K562 (cell line): Measurements from ENCODE around the gene COX6A1. TPM values are rescaled to one million over a fixed set of nuclear protein-coding genes. Genes with fewer than 3 reads are reported as not detected.

Experiments used
- ARID1B ChIP-seq: fragments of 450-650 bp; IDR thresholded peaks from 2 replicates; pipeline ENCODE4 v1.6.1; 2016; ENCODE audit warnings: antibody characterized with exemption, mild to moderate bottlenecking, inconsistent platforms
- ELF4 ChIP-seq: fragments of 450-650 bp; formaldehyde crosslinking; IDR thresholded peaks from 2 replicates; pipeline ENCODE4 v1.4.0; 2022; ENCODE audit warnings: missing genetic modification characterization
- GTF2E2 ChIP-seq: fragments of 200-800 bp; sonication (Bioruptor generic); IDR thresholded peaks from 2 replicates; pipeline ENCODE4 v1.6.1; 2016; ENCODE audit warnings: missing genetic modification characterization, missing compliant biosample characterization
- MTA1 ChIP-seq: fragments of 450-650 bp; IDR thresholded peaks from 2 replicates; pipeline ENCODE4 v1.6.1; 2017; ENCODE audit warnings: borderline replicate concordance
- PCBP2 ChIP-seq: fragments of 200-400 bp; formaldehyde crosslinking; IDR thresholded peaks from 2 replicates; pipeline ENCODE4 v1.6.1; 2018; ENCODE audit warnings: low read length, low read depth, mild to moderate bottlenecking, moderate library complexity; ENCODE audit not compliant: poor library complexity, severe bottlenecking
- POLR2H ChIP-seq: IDR thresholded peaks from 2 replicates; pipeline ENCODE4 v1.6.1; 2016; ENCODE audit warnings: missing genetic modification characterization, low read depth, mild to moderate bottlenecking, control low read depth, missing compliant biosample characterization, moderate library complexity
- PTRF ChIP-seq: fragments of 450-650 bp; IDR thresholded peaks from 2 replicates; pipeline ENCODE4 v1.6.1; 2016; ENCODE audit warnings: mild to moderate bottlenecking, missing genetic modification characterization, missing compliant biosample characterization
- SREBF2 ChIP-seq: sonication (generic); formaldehyde crosslinking; IDR thresholded peaks from 2 replicates; pipeline ENCODE4 v1.4.0; 2020; ENCODE audit warnings: mild to moderate bottlenecking, missing genetic modification reagents
- STAG1 ChIP-seq: sonication (generic); formaldehyde crosslinking; IDR thresholded peaks from 2 replicates; pipeline ENCODE4 v1.5.0; 2020; ENCODE audit warnings: missing genetic modification reagents, borderline replicate concordance
- TAF1 ChIP-seq: IDR thresholded peaks from 2 replicates; pipeline ENCODE4 v1.6.1; 2011; ENCODE audit warnings: mild to moderate bottlenecking, low read length, moderate library complexity; ENCODE audit not compliant: insufficient read depth, control insufficient read depth, severe bottlenecking; ENCODE audit errors: extremely low read depth
- TAF7 ChIP-seq: fragments of 450-650 bp; IDR thresholded peaks from 2 replicates; pipeline ENCODE4 v1.6.1; 2016; ENCODE audit warnings: missing genetic modification characterization, missing compliant biosample characterization
- polyA plus RNA-seq, 8 experiments: library from polyadenylated mRNA; depleted of rRNA in 4 of 8; stranded (reverse) in 5 of 8; unstranded in 3 of 8; fragments of >200 nt; fragmentation: Nextera tagmentation in 2 of 8; fragmentation: Illumina TruSeq in 1 of 8; extraction: Ambion mirVana in 2 of 8; extraction: Trizol in 1 of 8; gene quantifications; 2 replicates each; pipeline versions ENCODE4 v1.2.1 to v1.2.3, GENCODE V29; 2011 to 2014; ENCODE audit warnings: inconsistent platforms in 1 of 8, missing spikeins in 1 of 8
- total RNA-seq, 7 experiments: library from RNA; depleted of rRNA in 6 of 7; stranded (reverse); fragments of >200 nt in 6 of 7; fragmentation: Illumina TruSeq in 2 of 7; extraction: Trizol in 2 of 7; gene quantifications; 2 replicates each; pipeline versions ENCODE4 v1.2.1 to v1.2.3, GENCODE V29; 2011 to 2021; ENCODE audit warnings: low replicate concordance in 1 of 7
- TF ChIP-seq, protein P1 (sequence below): fragments of 250-450 bp; sonication (Bioruptor Pico); IDR thresholded peaks from 2 replicates; pipeline ENCODE4 v1.4.0; 2020; ENCODE audit warnings: borderline replicate concordance
- TF ChIP-seq, protein P2 (sequence below): sonication (generic); formaldehyde crosslinking; IDR thresholded peaks from 2 replicates; pipeline ENCODE4 v1.8.0; 2022; ENCODE audit warnings: mild to moderate bottlenecking, missing genetic modification reagents
- TF ChIP-seq, protein P3 (sequence below): sonication (generic); formaldehyde crosslinking; IDR thresholded peaks from 2 replicates; pipeline ENCODE4 v1.8.1; 2022; ENCODE audit warnings: missing genetic modification reagents
- TF ChIP-seq, protein P4 (sequence below), 2 experiments: fragments of 150-350 bp in 1 of 2; IDR thresholded peaks; 2 replicates each; pipeline ENCODE4 v1.6.1; 2012 to 2016; ENCODE audit warnings: low read depth in 2 of 2, low read length in 2 of 2, mild to moderate bottlenecking in 1 of 2, moderate library complexity in 1 of 2

Gene COX6A1
- total and polyA plus RNA-seq, 9 of the 15 experiments (the other 6 are each of a cell fraction or from before 2014, with no cell fraction given): 414 to 4,142 (median 931) TPM

DNA sequence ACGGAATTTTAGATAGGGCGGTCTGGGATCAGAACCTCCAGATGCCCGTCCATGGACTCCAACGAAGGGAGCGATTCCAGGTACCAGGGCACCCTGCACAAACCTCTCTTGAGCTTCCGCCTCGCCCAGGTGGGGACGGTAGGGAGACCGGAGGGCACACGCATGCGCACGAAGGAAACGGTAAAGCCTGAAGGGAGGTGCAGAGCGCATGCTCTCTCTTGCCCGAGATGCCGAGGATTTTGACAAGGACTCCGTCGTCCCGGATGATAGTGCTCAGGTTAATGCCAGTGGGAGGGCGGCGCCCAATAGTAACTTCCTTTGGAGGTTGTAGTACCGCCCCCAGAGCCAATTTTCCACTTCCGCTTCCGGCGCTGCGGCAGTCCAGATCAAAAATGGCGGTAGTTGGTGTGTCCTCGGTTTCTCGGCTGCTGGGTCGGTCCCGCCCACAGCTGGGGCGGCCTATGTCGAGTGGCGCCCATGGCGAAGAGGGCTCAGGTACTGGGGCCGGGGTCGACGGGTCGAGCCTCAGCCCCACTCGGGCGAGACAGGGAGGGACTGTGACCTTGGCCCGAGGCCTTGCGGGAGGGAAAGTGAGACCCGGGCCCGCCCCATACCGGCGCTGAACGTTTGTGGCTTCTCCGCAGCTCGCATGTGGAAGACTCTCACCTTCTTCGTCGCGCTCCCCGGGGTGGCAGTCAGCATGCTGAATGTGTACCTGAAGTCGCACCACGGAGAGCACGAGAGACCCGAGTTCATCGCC, at the start of gene COX6A1 (continued):
- TF ChIP-seq, protein P1, sequence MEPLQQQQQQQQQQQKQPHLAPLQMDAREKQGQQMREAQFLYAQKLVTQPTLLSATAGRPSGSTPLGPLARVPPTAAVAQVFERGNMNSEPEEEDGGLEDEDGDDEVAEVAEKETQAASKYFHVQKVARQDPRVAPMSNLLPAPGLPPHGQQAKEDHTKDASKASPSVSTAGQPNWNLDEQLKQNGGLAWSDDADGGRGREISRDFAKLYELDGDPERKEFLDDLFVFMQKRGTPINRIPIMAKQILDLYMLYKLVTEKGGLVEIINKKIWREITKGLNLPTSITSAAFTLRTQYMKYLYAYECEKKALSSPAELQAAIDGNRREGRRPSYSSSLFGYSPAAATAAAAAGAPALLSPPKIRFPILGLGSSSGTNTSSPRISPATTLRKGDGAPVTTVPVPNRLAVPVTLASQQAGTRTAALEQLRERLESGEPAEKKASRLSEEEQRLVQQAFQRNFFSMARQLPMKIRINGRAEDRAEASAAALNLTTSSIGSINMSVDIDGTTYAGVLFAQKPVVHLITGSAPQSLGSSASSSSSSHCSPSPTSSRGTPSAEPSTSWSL (CRISPR knock-in tag): peak; percentile 21; the same call in 1 of the 2 replicates
- TF ChIP-seq TAF1 (peak; percentile 96), SREBF2 (no peak), TAF7 (tag) (peak; percentile 89), MTA1 (no peak), GTF2E2 (tag) (no peak; the same call in 1 of the 2 replicates), STAG1 (no peak), ELF4 (no peak), ARID1B (no peak), PTRF (tag) (no peak), POLR2H (peak; percentile 73), PCBP2 (no peak)
- TF ChIP-seq, protein P2, sequence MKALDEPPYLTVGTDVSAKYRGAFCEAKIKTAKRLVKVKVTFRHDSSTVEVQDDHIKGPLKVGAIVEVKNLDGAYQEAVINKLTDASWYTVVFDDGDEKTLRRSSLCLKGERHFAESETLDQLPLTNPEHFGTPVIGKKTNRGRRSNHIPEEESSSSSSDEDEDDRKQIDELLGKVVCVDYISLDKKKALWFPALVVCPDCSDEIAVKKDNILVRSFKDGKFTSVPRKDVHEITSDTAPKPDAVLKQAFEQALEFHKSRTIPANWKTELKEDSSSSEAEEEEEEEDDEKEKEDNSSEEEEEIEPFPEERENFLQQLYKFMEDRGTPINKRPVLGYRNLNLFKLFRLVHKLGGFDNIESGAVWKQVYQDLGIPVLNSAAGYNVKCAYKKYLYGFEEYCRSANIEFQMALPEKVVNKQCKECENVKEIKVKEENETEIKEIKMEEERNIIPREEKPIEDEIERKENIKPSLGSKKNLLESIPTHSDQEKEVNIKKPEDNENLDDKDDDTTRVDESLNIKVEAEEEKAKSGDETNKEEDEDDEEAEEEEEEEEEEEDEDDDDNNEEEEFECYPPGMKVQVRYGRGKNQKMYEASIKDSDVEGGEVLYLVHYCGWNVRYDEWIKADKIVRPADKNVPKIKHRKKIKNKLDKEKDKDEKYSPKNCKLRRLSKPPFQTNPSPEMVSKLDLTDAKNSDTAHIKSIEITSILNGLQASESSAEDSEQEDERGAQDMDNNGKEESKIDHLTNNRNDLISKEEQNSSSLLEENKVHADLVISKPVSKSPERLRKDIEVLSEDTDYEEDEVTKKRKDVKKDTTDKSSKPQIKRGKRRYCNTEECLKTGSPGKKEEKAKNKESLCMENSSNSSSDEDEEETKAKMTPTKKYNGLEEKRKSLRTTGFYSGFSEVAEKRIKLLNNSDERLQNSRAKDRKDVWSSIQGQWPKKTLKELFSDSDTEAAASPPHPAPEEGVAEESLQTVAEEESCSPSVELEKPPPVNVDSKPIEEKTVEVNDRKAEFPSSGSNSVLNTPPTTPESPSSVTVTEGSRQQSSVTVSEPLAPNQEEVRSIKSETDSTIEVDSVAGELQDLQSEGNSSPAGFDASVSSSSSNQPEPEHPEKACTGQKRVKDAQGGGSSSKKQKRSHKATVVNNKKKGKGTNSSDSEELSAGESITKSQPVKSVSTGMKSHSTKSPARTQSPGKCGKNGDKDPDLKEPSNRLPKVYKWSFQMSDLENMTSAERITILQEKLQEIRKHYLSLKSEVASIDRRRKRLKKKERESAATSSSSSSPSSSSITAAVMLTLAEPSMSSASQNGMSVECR: peak; percentile 48; the same call in 1 of the 2 replicates
- TF ChIP-seq, protein P3, sequence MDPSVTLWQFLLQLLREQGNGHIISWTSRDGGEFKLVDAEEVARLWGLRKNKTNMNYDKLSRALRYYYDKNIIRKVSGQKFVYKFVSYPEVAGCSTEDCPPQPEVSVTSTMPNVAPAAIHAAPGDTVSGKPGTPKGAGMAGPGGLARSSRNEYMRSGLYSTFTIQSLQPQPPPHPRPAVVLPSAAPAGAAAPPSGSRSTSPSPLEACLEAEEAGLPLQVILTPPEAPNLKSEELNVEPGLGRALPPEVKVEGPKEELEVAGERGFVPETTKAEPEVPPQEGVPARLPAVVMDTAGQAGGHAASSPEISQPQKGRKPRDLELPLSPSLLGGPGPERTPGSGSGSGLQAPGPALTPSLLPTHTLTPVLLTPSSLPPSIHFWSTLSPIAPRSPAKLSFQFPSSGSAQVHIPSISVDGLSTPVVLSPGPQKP (CRISPR knock-in tag): no peak
- TF ChIP-seq, protein P4, sequence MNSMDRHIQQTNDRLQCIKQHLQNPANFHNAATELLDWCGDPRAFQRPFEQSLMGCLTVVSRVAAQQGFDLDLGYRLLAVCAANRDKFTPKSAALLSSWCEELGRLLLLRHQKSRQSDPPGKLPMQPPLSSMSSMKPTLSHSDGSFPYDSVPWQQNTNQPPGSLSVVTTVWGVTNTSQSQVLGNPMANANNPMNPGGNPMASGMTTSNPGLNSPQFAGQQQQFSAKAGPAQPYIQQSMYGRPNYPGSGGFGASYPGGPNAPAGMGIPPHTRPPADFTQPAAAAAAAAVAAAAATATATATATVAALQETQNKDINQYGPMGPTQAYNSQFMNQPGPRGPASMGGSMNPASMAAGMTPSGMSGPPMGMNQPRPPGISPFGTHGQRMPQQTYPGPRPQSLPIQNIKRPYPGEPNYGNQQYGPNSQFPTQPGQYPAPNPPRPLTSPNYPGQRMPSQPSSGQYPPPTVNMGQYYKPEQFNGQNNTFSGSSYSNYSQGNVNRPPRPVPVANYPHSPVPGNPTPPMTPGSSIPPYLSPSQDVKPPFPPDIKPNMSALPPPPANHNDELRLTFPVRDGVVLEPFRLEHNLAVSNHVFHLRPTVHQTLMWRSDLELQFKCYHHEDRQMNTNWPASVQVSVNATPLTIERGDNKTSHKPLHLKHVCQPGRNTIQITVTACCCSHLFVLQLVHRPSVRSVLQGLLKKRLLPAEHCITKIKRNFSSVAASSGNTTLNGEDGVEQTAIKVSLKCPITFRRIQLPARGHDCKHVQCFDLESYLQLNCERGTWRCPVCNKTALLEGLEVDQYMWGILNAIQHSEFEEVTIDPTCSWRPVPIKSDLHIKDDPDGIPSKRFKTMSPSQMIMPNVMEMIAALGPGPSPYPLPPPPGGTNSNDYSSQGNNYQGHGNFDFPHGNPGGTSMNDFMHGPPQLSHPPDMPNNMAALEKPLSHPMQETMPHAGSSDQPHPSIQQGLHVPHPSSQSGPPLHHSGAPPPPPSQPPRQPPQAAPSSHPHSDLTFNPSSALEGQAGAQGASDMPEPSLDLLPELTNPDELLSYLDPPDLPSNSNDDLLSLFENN (IDR thresholded peaks at IDR 0.05; ENCODE audit: low read depth in 2 of 2, low read length in 2 of 2): 0 out of 4 replicates have a peak, but pooled peaks of 1 of the 2 experiments have one; percentile 43
